Panc1 (cell line): Measurements from ENCODE around the gene PTGDR2. TPM values are rescaled to one million over a fixed set of nuclear protein-coding genes. Genes with fewer than 3 reads are reported as not detected.

ENCODE experiments used
- ATAC-seq: fragments of 200-7000 bp; cut with Tn5 transposase; 2 replicates; pipeline ENCODE4 v1.9.1; 2020; ENCODE audit warnings: mild to moderate bottlenecking, moderate library complexity
- BruUV-seq: library from RNA; stranded (reverse); fragments of 400-500 nt; replicated peaks from 2 replicates; lab custom pipeline; 2021; lab: Mats Ljungman, UMichigan
- CTCF ChIA-PET: fragments of 300-600 bp; sonication (Branson Sonifier 250); formaldehyde crosslinking; loops from one replicate; lab custom pipeline; 2022; ENCODE audit warnings: antibody characterized with exemption; lab: Charles Lee
- POLR2A ChIA-PET: fragments of 300-600 bp; sonication (Branson Sonifier 250); formaldehyde crosslinking; loops from one replicate; lab custom pipeline; 2022; ENCODE audit warnings: antibody characterized with exemption; lab: Charles Lee
- DNase-seq: peaks from one replicate; pipeline ENCODE4 v3.0.0-alpha.2; 2010; ENCODE audit warnings: low read depth, low spot score
- H3K27ac ChIP-seq: 2 replicates; pipeline ENCODE4 v1.5.1; 2011; ENCODE audit warnings: mild to moderate bottlenecking, low read length, inconsistent platforms
- H3K27me3 ChIP-seq: fragments of 200-500 bp; sonication (Bioruptor generic); 2 replicates; pipeline ENCODE4 v1.6.0; 2014; ENCODE audit warnings: low read length, inconsistent platforms; ENCODE audit not compliant: control insufficient read depth, insufficient read depth
- H3K36me3 ChIP-seq: fragments of 200-500 bp; sonication (Bioruptor generic); 2 replicates; pipeline ENCODE4 v1.5.1; 2014; ENCODE audit warnings: inconsistent platforms, mild to moderate bottlenecking, low read length, moderate library complexity; ENCODE audit not compliant: control insufficient read depth, insufficient read depth
- H3K4me1 ChIP-seq: 2 replicates; pipeline ENCODE4 v1.5.1; 2011; ENCODE audit warnings: inconsistent platforms, mild to moderate bottlenecking, low read length, moderate library complexity; ENCODE audit not compliant: control insufficient read depth, insufficient read depth
- H3K4me3 ChIP-seq, 2 experiments: 2 replicates each; pipeline ENCODE4 v1.5.1; 2011 to 2012; ENCODE audit warnings: low read depth in 2 of 2, low read length in 2 of 2, mild to moderate bottlenecking in 2 of 2, inconsistent platforms in 1 of 2, moderate library complexity in 1 of 2
- H3K9me3 ChIP-seq: fragments of 200-500 bp; sonication (Bioruptor generic); 2 replicates; pipeline ENCODE4 v1.5.1; 2014; ENCODE audit warnings: low read depth, mild to moderate bottlenecking, inconsistent platforms, low read length, moderate library complexity; ENCODE audit not compliant: control insufficient read depth, insufficient read depth
- POLR2AphosphoS5 ChIP-seq: IDR thresholded peaks from 2 replicates; pipeline ENCODE4 v1.6.1; 2012; ENCODE audit warnings: mild to moderate bottlenecking, low read depth, low read length, moderate library complexity
- REST ChIP-seq, 2 experiments: IDR thresholded peaks; 2 replicates each; pipeline ENCODE4 v1.6.1; 2011 to 2012; ENCODE audit warnings: low read depth in 2 of 2, control low read depth in 1 of 2, low read length in 1 of 2, mild to moderate bottlenecking in 1 of 2, moderate library complexity in 1 of 2; ENCODE audit not compliant: insufficient read depth in 1 of 2
- SIN3A ChIP-seq: IDR thresholded peaks from 2 replicates; pipeline ENCODE4 v1.6.1; 2012; ENCODE audit warnings: low read depth, mild to moderate bottlenecking, low read length, moderate library complexity, borderline replicate concordance; ENCODE audit not compliant: insufficient read depth
- TCF7L2 ChIP-seq: IDR thresholded peaks from 2 replicates; pipeline ENCODE4 v1.6.1; 2011; ENCODE audit warnings: mild to moderate bottlenecking, low read depth, low read length, inconsistent platforms
- in situ Hi-C: cut with HindIII; loops from 2 replicates; pipeline ENCODE4 v1.10.0; 2016; ENCODE audit warnings: low sequenced_read_pairs, low pct_unique_long_range_greater_than_20kb
- intact Hi-C: fragments of 100-400 bp; cut with micrococcal nuclease; formaldehyde crosslinking; loops from one replicate; pipeline ENCODE4 v1.10.0; 2022; ENCODE audit not compliant: unreplicated experiment
- total RNA-seq: library from RNA; stranded (reverse); gene quantifications from one replicate; pipeline ENCODE4 v1.2.1, GENCODE V29; 2021; ENCODE audit not compliant: unreplicated experiment
- TF ChIP-seq, protein P1 (sequence below): fragments of 450-650 bp; IDR thresholded peaks from 2 replicates; pipeline ENCODE4 v1.5.1; 2017; ENCODE audit warnings: mild to moderate bottlenecking

The PTGDR2 gene
- total RNA-seq, 1 experiment from 2014 or later, result not detected

GRCh38 chr11:60897496-60897895 is 41.7 kb upstream of the PTGDR2 start:
- peaks cover 60% of the 10 kb centered on the region for H3K36me3 ChIP-seq
- no peak overlapping the region for H3K27ac ChIP-seq
- H3K27me3 ChIP-seq, result no peaks in the 10 kb centered on the region
- no peak for ATAC-seq
- H3K4me3 ChIP-seq, result no peak overlapping the region
- intact Hi-C loops (no loop called here), in situ Hi-C loops (no loop called here)
- ChIA-PET POLR2A (no interaction called here), CTCF (no interaction called here)
- no peaks in the 10 kb centered on the region for H3K4me1 ChIP-seq
- DNase-seq, result no peak
- H3K9me3 ChIP-seq, result no peaks in the 10 kb centered on the region
- TF ChIP-seq POLR2AphosphoS5, result no peak
- no peak for TF ChIP-seq REST (IDR thresholded peaks at IDR 0.05; ENCODE audit: insufficient read depth in 1 of 2, low read depth in 2 of 2, low read length in 1 of 2)
- no peak for TF ChIP-seq SIN3A
- no TSS peak for BruUV-seq

- in situ Hi-C loops, result no loop called here
Measured at GRCh38 chr11:60895687-60896086, 39.9 kb upstream of the PTGDR2 start.

More at GRCh38 chr11:60895687-60896086, 39.9 kb upstream of the PTGDR2 start:
- Histone ChIP-seq H3K27me3 (no peaks in the 10 kb centered on the region), H3K27ac (no peak overlapping the region), H3K4me1 (no peaks in the 10 kb centered on the region), H3K9me3 (no peaks in the 10 kb centered on the region), H3K36me3 (peaks cover 43% of the 10 kb centered on the region), H3K4me3 (no peak overlapping the region)
- no peak for ATAC-seq
- ChIA-PET POLR2A (no interaction called here), CTCF (no interaction called here)
- no peak for DNase-seq
- no TSS peak for BruUV-seq
- intact Hi-C loops, result no loop called here
- no peak for TF ChIP-seq REST (IDR thresholded peaks at IDR 0.05; ENCODE audit: insufficient read depth in 1 of 2, low read depth in 2 of 2, low read length in 1 of 2)
- no peak for TF ChIP-seq POLR2AphosphoS5
- TF ChIP-seq TCF7L2, result no peak
- TF ChIP-seq, protein P1, sequence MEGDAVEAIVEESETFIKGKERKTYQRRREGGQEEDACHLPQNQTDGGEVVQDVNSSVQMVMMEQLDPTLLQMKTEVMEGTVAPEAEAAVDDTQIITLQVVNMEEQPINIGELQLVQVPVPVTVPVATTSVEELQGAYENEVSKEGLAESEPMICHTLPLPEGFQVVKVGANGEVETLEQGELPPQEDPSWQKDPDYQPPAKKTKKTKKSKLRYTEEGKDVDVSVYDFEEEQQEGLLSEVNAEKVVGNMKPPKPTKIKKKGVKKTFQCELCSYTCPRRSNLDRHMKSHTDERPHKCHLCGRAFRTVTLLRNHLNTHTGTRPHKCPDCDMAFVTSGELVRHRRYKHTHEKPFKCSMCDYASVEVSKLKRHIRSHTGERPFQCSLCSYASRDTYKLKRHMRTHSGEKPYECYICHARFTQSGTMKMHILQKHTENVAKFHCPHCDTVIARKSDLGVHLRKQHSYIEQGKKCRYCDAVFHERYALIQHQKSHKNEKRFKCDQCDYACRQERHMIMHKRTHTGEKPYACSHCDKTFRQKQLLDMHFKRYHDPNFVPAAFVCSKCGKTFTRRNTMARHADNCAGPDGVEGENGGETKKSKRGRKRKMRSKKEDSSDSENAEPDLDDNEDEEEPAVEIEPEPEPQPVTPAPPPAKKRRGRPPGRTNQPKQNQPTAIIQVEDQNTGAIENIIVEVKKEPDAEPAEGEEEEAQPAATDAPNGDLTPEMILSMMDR, result no peak
- TF ChIP-seq SIN3A, result no peak
